Activated naive CD4-positive, alpha-beta T cell treated with anti-CD3 and anti-CD28 coated beads, Interleukin-2, amount 10 ng/mL, durations not matched to agents 7 days and 5 days (primary cell): Measurements from ENCODE around the gene MAGOHB.
"Not testable (repeated sequence)": the region's sequence is repeated elsewhere in the genome, so short reads cannot be mapped to it uniquely, and the experiment has no call there.

Source experiments
- CTCF ChIA-PET: fragments of 350-600 bp; sonication (Branson Sonifier 250); formaldehyde crosslinking; loops from one replicate; lab custom pipeline; 2021; ENCODE audit warnings: antibody characterized with exemption; lab: Charles Lee
- DNase-seq: peaks from one replicate; pipeline ENCODE4 v3.0.0-alpha.2; 2020
- H3K27ac Mint-ChIP-seq: one replicate; pipeline ENCODE4 v1.8.0; 2021; ENCODE audit warnings: mild to moderate bottlenecking, moderate library complexity, mixed read lengths
- H3K27me3 Mint-ChIP-seq: one replicate; pipeline ENCODE4 v1.8.0; 2021; ENCODE audit warnings: mild to moderate bottlenecking, mixed read lengths
- H3K36me3 Mint-ChIP-seq: one replicate; pipeline ENCODE4 v1.8.0; 2021; ENCODE audit warnings: mixed read lengths
- H3K4me1 Mint-ChIP-seq: one replicate; pipeline ENCODE4 v1.8.0; 2021; ENCODE audit warnings: mixed read lengths
- H3K4me3 Mint-ChIP-seq: one replicate; pipeline ENCODE4 v1.8.0; 2021; ENCODE audit warnings: mild to moderate bottlenecking, moderate library complexity, mixed read lengths
- H3K9me3 Mint-ChIP-seq: one replicate; pipeline ENCODE4 v1.8.0; 2021; ENCODE audit warnings: mixed read lengths

The MAGOHB gene

GRCh38 chr12:10623131-10623530 is 9.7 kb upstream of the MAGOHB start:
- no peak for DNase-seq
- Mint-ChIP-seq H3K9me3 (no peaks in the 10 kb centered on the region), H3K27me3 (peaks cover 19% of the 10 kb centered on the region), H3K27ac (no peak overlapping the region), H3K36me3 (no peaks in the 10 kb centered on the region), H3K4me1 (no peaks in the 10 kb centered on the region), H3K4me3 (no peak overlapping the region)
- CTCF ChIA-PET = no interaction called here

DNA sequence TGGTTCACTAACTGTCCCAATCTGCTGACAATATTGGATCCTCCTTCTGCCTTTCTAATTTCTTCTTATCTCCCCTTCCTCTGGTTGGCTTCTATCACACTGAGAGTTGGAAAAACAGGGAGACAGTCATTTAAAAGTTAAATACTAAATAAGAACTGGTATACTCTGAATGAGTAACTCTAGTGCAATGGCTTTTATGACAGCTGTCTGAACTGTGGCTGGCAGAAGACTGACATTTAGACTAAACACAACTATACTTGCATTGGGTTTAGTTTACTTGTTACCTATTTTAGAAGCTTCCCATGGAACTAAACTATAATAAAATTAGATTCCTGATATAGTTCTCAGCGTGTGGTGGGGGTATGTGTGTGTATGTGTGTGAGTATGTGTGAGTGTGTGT is 7.9 kb upstream of the MAGOHB start:
- H3K9me3 Mint-ChIP-seq = no peaks in the 10 kb centered on the region
- peaks cover 17% of the 10 kb centered on the region for H3K27me3 Mint-ChIP-seq
- H3K4me3 Mint-ChIP-seq = no peak overlapping the region
- DNase-seq = no peak
- no peaks in the 10 kb centered on the region for H3K4me1 Mint-ChIP-seq
- CTCF ChIA-PET = no interaction called here
- H3K27ac Mint-ChIP-seq = no peak overlapping the region
- H3K36me3 Mint-ChIP-seq = no peaks in the 10 kb centered on the region

DNA sequence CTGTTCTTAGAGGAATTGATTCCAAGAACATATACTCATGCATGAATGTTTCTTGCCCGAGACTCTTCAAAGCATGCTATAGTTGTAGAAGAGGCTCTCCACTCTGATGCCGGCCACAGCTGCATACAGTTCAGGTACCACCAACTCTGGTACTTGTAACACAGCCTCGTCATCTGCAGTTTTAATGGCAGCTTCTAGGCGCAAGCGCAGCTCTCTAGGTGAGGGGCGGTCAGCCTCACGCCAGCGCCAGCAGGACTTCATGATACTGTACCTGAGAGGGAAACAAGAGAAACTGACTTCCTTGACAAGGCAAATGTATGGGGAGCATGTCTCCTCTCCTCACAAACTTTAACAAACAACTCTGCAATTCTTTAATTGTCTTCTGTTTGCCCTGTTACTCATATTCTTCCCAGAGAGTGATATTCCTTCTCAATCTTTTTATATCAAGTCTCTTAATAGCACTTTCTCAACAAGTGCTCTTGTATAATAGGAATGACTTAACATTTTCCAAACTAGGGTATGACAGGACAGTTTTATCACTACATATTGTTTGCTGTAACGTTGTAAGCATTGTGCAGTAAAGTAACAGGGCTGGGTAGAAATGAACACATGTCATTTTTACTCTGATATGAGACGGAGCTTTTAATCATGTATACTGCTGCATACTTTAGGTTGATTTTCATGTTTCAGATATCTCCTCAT is 6.8 kb upstream of the MAGOHB start:
- Mint-ChIP-seq H3K27me3 (peaks cover 19% of the 10 kb centered on the region), H3K36me3 (no peaks in the 10 kb centered on the region), H3K4me3 (no peak overlapping the region), H3K4me1 (no peaks in the 10 kb centered on the region), H3K27ac (no peak overlapping the region), H3K9me3 (no peaks in the 10 kb centered on the region)
- no peak for DNase-seq
- CTCF ChIA-PET = no interaction called here

DNA sequence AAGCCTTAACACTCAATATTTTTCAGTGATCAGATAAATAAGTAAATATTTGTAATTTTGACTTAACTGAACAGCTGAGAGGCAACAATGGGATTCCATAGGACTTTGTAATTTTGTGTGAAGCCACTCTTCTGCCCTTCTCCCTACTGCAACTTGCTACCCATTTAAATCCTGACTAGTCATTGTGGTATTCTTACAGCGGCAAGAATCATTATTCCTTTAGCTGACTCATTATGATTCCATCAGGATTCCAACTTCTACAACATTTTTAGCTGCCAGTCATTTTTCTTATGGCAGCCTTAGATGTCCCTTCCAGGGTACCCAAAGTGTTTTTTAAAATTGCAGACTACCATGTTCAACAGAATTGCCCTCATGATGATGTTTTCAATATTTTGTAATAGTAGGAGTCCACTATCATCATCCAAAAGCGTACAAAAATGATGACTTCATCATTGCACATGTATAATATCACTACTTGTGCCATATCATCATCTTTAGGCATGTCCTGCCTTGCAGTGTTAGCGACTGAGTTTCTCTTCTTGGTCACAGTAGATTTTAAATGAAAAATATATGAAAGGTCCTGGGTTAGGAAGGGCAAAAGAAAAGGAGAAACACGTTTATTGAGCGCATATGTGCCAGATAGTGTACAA is 5.1 kb upstream of the MAGOHB start:
- CTCF ChIA-PET = no interaction called here
- peaks cover 19% of the 10 kb centered on the region for H3K27me3 Mint-ChIP-seq

GRCh38 chr12:10617863-10618262 is 4.5 kb upstream of the MAGOHB start:
- CTCF ChIA-PET = no interaction called here
- no peak overlapping the region for H3K4me3 Mint-ChIP-seq

More for the DNA sequence above, 5.1 kb upstream of the MAGOHB start:
- Mint-ChIP-seq H3K36me3 (peaks cover under 1% of the 10 kb centered on the region), H3K4me1 (peaks cover 6% of the 10 kb centered on the region), H3K4me3 (no peak overlapping the region), H3K27ac (no peak overlapping the region), H3K9me3 (no peaks in the 10 kb centered on the region)
- no peak for DNase-seq

GRCh38 chr12:10615532-10615931 is 2.1 kb upstream of the MAGOHB start:
- Mint-ChIP-seq H3K27ac (no peak overlapping the region), H3K4me3 (peak overlapping the region; percentile 8)
- CTCF ChIA-PET = interaction anchor here (1.1 kb wide), 1 partner anchor 380 kb away, joined by 3 read pairs; no protein-coding TSS in a partner anchor

More at GRCh38 chr12:10617863-10618262, 4.5 kb upstream of the MAGOHB start:
- Mint-ChIP-seq H3K36me3 (peaks cover 6% of the 10 kb centered on the region), H3K27me3 (peaks cover 22% of the 10 kb centered on the region), H3K9me3 (no peaks in the 10 kb centered on the region), H3K27ac (no peak overlapping the region), H3K4me1 (peaks cover 11% of the 10 kb centered on the region)
- no peak for DNase-seq

GRCh38 chr12:10614056-10614370 is 604 bp upstream of the MAGOHB start:
- H3K36me3 Mint-ChIP-seq = peaks cover 26% of the 10 kb centered on the region
- H3K9me3 Mint-ChIP-seq = no peaks in the 10 kb centered on the region
- peaks cover 14% of the 10 kb centered on the region for H3K27me3 Mint-ChIP-seq
- H3K4me3 Mint-ChIP-seq = peak overlapping the region; percentile 99
- peak overlapping the region; percentile 99 for H3K27ac Mint-ChIP-seq
- peaks cover 35% of the 10 kb centered on the region for H3K4me1 Mint-ChIP-seq
- CTCF ChIA-PET = no interaction called here
- DNase-seq = no peak

More at GRCh38 chr12:10615532-10615931, 2.1 kb upstream of the MAGOHB start:
- H3K9me3 Mint-ChIP-seq = no peaks in the 10 kb centered on the region
- peaks cover 30% of the 10 kb centered on the region for H3K4me1 Mint-ChIP-seq
- no peak for DNase-seq
- H3K27me3 Mint-ChIP-seq = peaks cover 22% of the 10 kb centered on the region
- peaks cover 15% of the 10 kb centered on the region for H3K36me3 Mint-ChIP-seq

DNA sequence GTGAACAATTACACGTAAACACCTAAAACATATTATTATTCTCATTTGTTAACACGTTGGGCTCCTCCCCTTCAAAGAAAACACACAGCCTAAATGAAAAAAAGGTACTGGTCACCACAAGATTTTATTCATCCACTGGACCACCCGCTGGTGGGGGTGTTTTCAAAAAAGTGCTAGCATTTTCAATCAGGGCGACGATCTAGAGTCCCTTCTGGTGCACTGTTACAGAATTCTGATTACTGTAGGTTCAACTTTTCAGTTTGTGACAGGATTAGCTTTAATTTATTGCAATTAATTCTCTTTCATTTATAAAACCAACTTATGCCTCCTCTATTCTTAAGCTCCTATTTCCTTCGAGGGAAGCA is 443 bp downstream of the MAGOHB start:
- peak overlapping the region; percentile 99 for H3K27ac Mint-ChIP-seq
- CTCF ChIA-PET = no interaction called here
- H3K4me1 Mint-ChIP-seq = peaks cover 35% of the 10 kb centered on the region
- no peaks in the 10 kb centered on the region for H3K9me3 Mint-ChIP-seq
- H3K36me3 Mint-ChIP-seq = peaks cover 33% of the 10 kb centered on the region
- DNase-seq = no peak
- H3K4me3 Mint-ChIP-seq = peak overlapping the region; percentile 99
- peaks cover 13% of the 10 kb centered on the region for H3K27me3 Mint-ChIP-seq

GRCh38 chr12:10612110-10612509 is 1.3 kb downstream of the MAGOHB start:
- DNase-seq = no peak
- Mint-ChIP-seq H3K9me3 (no peaks in the 10 kb centered on the region), H3K4me1 (peaks cover 35% of the 10 kb centered on the region), H3K4me3 (peak overlapping the region; percentile 99), H3K27me3 (peaks cover 9% of the 10 kb centered on the region), H3K27ac (peak overlapping the region; percentile 99), H3K36me3 (peaks cover 42% of the 10 kb centered on the region)
- CTCF ChIA-PET = no interaction called here

- CTCF ChIA-PET, H3K27ac Mint-ChIP-seq, H3K27me3 Mint-ChIP-seq, H3K9me3 Mint-ChIP-seq, DNase-seq, H3K4me3 Mint-ChIP-seq: not testable (repeated sequence)
- peaks cover 35% of the 10 kb centered on the region for H3K4me1 Mint-ChIP-seq
- peaks cover 47% of the 10 kb centered on the region for H3K36me3 Mint-ChIP-seq
These were observed 2.2 kb downstream of the MAGOHB start for GRCh38 chr12:10611258-10611657.

DNA sequence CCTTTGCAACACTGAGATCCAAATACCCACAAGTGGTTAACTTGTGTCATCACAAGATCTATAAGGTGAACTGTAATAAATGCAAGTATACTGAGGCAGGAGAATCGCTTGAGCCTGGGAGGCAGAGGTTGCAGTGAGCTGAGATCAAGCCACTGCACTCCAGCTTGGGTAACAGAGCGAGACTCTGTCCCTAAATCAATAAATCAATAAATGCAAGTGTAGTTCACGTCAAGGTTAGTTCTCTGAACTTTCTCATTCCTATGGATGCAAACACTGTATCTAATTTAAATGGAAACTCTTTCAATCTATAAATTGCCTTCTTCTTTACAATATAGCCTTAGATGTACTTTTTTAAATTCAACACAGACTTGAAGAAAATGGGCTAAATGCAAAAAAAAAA is 3.2 kb downstream of the MAGOHB start:
- Mint-ChIP-seq H3K4me3 (no peak overlapping the region), H3K4me1 (peaks cover 35% of the 10 kb centered on the region), H3K27me3 (peaks cover 7% of the 10 kb centered on the region), H3K36me3 (peaks cover 55% of the 10 kb centered on the region), H3K9me3 (no peaks in the 10 kb centered on the region), H3K27ac (no peak overlapping the region)
- no peak for DNase-seq
- CTCF ChIA-PET = no interaction called here

DNA sequence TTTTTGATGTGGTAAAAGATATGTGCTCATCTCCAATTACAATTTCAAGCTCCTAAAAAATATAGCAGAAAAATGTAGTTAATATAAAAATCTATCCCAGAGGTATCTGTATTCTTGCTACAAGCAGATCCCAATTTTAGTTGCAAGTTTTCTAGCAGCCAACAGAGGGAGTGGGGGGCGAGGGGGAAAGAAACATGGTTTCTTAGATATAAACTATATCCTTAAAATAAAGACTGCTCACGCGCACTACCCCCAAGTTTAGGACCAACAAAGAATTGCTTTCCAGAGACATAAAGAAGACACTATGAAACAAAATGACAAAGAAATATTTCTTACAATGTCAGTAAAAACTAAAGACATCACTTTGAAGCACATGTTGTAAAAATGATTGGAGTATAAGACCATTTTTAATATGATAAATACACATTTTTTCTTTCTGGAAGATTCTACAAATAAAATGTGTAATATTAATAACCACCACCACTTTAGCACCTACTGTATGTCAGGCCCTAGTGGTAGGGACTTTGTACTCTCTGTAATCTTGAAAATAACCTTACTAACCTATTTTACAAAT is 5.4 kb downstream of the MAGOHB start:
- CTCF ChIA-PET = no interaction called here
- no peak for DNase-seq
- H3K4me1 Mint-ChIP-seq = peaks cover 25% of the 10 kb centered on the region
- no peaks in the 10 kb centered on the region for H3K27me3 Mint-ChIP-seq
- no peak overlapping the region for H3K27ac Mint-ChIP-seq
- peaks cover 60% of the 10 kb centered on the region for H3K36me3 Mint-ChIP-seq
- no peaks in the 10 kb centered on the region for H3K9me3 Mint-ChIP-seq
- no peak overlapping the region for H3K4me3 Mint-ChIP-seq

DNA sequence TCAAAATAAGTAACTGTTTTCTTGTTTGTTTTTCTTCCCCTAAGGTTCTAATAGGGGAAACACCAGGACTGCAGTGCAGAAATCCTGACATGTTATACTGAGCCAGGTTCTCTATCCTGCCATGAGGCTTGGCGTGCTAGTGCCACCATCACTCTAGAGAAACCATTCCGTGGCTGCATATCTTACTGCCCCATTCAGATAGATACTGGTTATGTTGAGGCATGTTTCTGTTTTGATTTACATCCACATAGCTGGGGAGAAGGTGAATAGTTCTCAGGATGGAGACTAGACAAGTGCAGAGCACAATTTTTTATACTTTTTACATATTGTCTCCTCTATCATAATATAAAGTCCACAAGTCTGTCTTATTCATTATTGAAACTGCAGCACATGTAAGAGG is 11.5 kb downstream of the MAGOHB start:
- no peak overlapping the region for H3K27ac Mint-ChIP-seq
- no peaks in the 10 kb centered on the region for H3K27me3 Mint-ChIP-seq
- CTCF ChIA-PET = no interaction called here
- peaks cover 35% of the 10 kb centered on the region for H3K36me3 Mint-ChIP-seq
- H3K9me3 Mint-ChIP-seq = no peaks in the 10 kb centered on the region
- DNase-seq = no peak
- no peak overlapping the region for H3K4me3 Mint-ChIP-seq
- no peaks in the 10 kb centered on the region for H3K4me1 Mint-ChIP-seq

DNA sequence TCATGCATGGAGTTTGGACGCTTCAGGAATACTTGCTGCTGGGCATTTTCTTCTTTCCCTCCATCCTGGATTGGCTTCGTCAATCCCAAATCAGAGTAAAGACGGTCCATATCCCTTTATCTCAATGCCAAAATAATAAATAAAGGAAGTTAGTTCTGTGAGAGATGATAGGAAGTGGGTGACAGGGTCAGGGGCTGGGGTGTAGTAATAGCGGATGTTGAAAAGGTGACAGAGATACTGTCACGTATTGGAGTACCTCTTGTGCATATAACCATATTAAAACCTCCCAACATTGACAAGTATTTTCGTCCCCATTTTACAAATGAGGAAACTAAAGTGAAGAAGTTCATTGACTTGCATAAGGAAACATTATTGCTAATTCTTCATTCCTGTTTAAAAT is 12.4 kb downstream of the MAGOHB start:
- no peaks in the 10 kb centered on the region for H3K4me1 Mint-ChIP-seq
- H3K27me3 Mint-ChIP-seq = no peaks in the 10 kb centered on the region
- no peak overlapping the region for H3K4me3 Mint-ChIP-seq
- no peaks in the 10 kb centered on the region for H3K9me3 Mint-ChIP-seq
- CTCF ChIA-PET = no interaction called here
- H3K36me3 Mint-ChIP-seq = peaks cover 29% of the 10 kb centered on the region
- no peak for DNase-seq
- H3K27ac Mint-ChIP-seq = no peak overlapping the region

DNA sequence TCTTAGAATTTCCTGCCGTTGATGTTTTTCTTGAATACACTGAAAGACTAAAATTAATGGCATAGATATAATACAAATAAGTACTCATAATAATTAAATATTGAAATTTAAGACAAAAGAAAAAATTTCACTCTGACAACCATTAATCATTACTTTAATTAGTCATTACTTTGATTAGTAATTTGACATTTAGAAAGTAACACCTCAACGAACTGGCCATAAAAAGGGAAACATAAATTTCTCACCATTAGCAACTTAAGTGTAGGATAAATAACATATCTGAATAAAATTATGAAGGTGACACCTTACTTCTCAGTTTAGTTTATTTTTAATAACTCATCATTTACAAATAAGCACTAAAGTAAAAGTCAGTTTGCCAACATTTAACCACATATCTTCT is 17.5 kb downstream of the MAGOHB start:
- no peak overlapping the region for H3K27ac Mint-ChIP-seq
- DNase-seq = no peak
- H3K4me1 Mint-ChIP-seq = no peaks in the 10 kb centered on the region
- H3K27me3 Mint-ChIP-seq = no peaks in the 10 kb centered on the region
- H3K36me3 Mint-ChIP-seq = peaks cover 14% of the 10 kb centered on the region
- CTCF ChIA-PET = no interaction called here
- no peak overlapping the region for H3K4me3 Mint-ChIP-seq
- H3K9me3 Mint-ChIP-seq = no peaks in the 10 kb centered on the region
